SK-N-SH (cell line): ENCODE results near the gene CGN. TPM values are rescaled to one million over a fixed set of nuclear protein-coding genes. Genes with fewer than 3 reads are reported as not detected.

ENCODE experiments used
- CTCF ChIA-PET: fragments of 300-600, 350-600 bp; formaldehyde crosslinking; extraction: SDS; loops from one replicate; lab custom pipeline; 2021; lab: Yijun Ruan, JAX
- POLR2A ChIA-PET: fragments of 350-600 bp; sonication (Branson Sonifier 250); formaldehyde crosslinking; extraction: SDS; loops from one replicate; lab custom pipeline; 2020; ENCODE audit warnings: antibody characterized with exemption, inconsistent platforms; lab: Yijun Ruan, JAX
- DNase-seq: peaks from one replicate; pipeline ENCODE4 v3.0.0; 2012
- H2AFZ ChIP-seq: fragments of 200-600 bp; sonication (generic); 2 replicates; pipeline ENCODE4 v1.8.1; 2016; ENCODE audit warnings: antibody characterized with exemption, mild to moderate bottlenecking, low read depth
- H3F3A ChIP-seq: fragments of 200-600 bp; sonication (generic); replicated peaks from 2 replicates; pipeline ENCODE3; 2016; ENCODE audit warnings: antibody characterized with exemption, mild to moderate bottlenecking; ENCODE audit not compliant: insufficient read depth
- H3K27ac ChIP-seq, 2 experiments: fragments of 200-500 bp in 1 of 2; fragments of 200-600 bp in 1 of 2; sonication (Bioruptor generic) in 1 of 2; sonication (generic), shearing (Covaris generic) in 1 of 2; 2 replicates each; pipeline versions ENCODE4 v1.5.1 to v1.6.1; 2014 to 2016; ENCODE audit warnings: low read depth in 2 of 2, inconsistent platforms in 1 of 2, low read length in 1 of 2, mild to moderate bottlenecking in 1 of 2, mixed read lengths in 1 of 2
- H3K27me3 ChIP-seq: fragments of 200-600 bp; sonication (generic), shearing (Covaris generic); 2 replicates; pipeline ENCODE4 v1.6.1; 2016; ENCODE audit warnings: mixed run types; ENCODE audit not compliant: insufficient read depth
- H3K36me3 ChIP-seq, 2 experiments: fragments of 200-500 bp in 1 of 2; fragments of 200-600 bp in 1 of 2; sonication (Bioruptor generic) in 1 of 2; sonication (generic) in 1 of 2; replicated peaks in 1 of 2; 2 replicates each; pipeline versions ENCODE3 to v1.5.1; 2014 to 2016; ENCODE audit warnings: low read length in 1 of 2, mild to moderate bottlenecking in 1 of 2; ENCODE audit not compliant: insufficient read depth in 2 of 2, control insufficient read depth in 1 of 2
- H3K4me1 ChIP-seq, 2 experiments: fragments of 200-500 bp in 1 of 2; fragments of 200-600 bp in 1 of 2; sonication (Bioruptor generic) in 1 of 2; sonication (generic), shearing (Covaris generic) in 1 of 2; 2 replicates each; pipeline versions ENCODE4 v1.5.1 to v1.6.1; 2014 to 2016; ENCODE audit warnings: low read depth in 1 of 2, low read length in 1 of 2, mixed run types in 1 of 2; ENCODE audit not compliant: insufficient read depth in 2 of 2, control insufficient read depth in 1 of 2
- H3K4me2 ChIP-seq: fragments of 200-600 bp; sonication (generic), shearing (Covaris generic); 2 replicates; pipeline ENCODE4 v1.6.1; 2017; ENCODE audit warnings: mixed run types
- H3K4me3 ChIP-seq, 2 experiments: fragments of 200-500 bp in 1 of 2; fragments of 200-600 bp in 1 of 2; sonication (Bioruptor generic) in 1 of 2; sonication (generic), shearing (Covaris generic) in 1 of 2; 2 replicates each; pipeline versions ENCODE4 v1.5.1 to v1.8.1; 2014 to 2016; ENCODE audit warnings: low read depth in 2 of 2, inconsistent platforms in 1 of 2, low read length in 1 of 2, mild to moderate bottlenecking in 1 of 2, mixed read lengths in 1 of 2, moderate library complexity in 1 of 2
- H3K79me2 ChIP-seq: fragments of 200-600 bp; sonication (generic); 2 replicates; pipeline ENCODE4 v1.8.1; 2017; ENCODE audit warnings: mild to moderate bottlenecking; ENCODE audit not compliant: insufficient read depth
- H3K9ac ChIP-seq: fragments of 200-600 bp; sonication (generic); 2 replicates; pipeline ENCODE4 v1.6.1; 2017; ENCODE audit warnings: mixed run types
- H3K9me2 ChIP-seq: fragments of 200-600 bp; sonication (generic); 2 replicates; pipeline ENCODE4 v1.6.1; 2017; ENCODE audit warnings: mixed run types
- H3K9me3 ChIP-seq: fragments of 200-600 bp; sonication (generic); 2 replicates; pipeline ENCODE4 v1.6.1; 2017; ENCODE audit warnings: mixed run types, mild to moderate bottlenecking, moderate library complexity
- H4K20me1 ChIP-seq: fragments of 200-600 bp; sonication (generic); 2 replicates; pipeline ENCODE4 v1.6.1; 2017; ENCODE audit warnings: mild to moderate bottlenecking, mixed run types; ENCODE audit not compliant: insufficient read depth
- ELF1 ChIP-seq: IDR thresholded peaks from 2 replicates; pipeline ENCODE4 v1.4.0; 2012
- EP300 ChIP-seq, 2 experiments: IDR thresholded peaks; 2 replicates each; pipeline versions ENCODE4 v1.4.0 to v1.6.1; 2012; ENCODE audit warnings: borderline replicate concordance in 1 of 2, low read depth in 1 of 2, low read length in 1 of 2
- FOSL2 ChIP-seq: IDR thresholded peaks from 2 replicates; pipeline ENCODE4 v1.4.0; 2012; ENCODE audit warnings: low read depth, mild to moderate bottlenecking, moderate library complexity, borderline replicate concordance
- FOXJ3 ChIP-seq: sonication (generic); formaldehyde crosslinking; IDR thresholded peaks from 2 replicates; pipeline ENCODE4 v1.5.1; 2020; ENCODE audit warnings: mild to moderate bottlenecking, missing genetic modification reagents
- GABPA ChIP-seq: IDR thresholded peaks from 2 replicates; pipeline ENCODE4 v1.4.0; 2012; ENCODE audit warnings: low read depth, mild to moderate bottlenecking
- GATA2 ChIP-seq: sonication (generic); formaldehyde crosslinking; IDR thresholded peaks from 2 replicates; pipeline ENCODE4 v1.5.0; 2020; ENCODE audit warnings: mild to moderate bottlenecking, missing genetic modification reagents
- MXI1 ChIP-seq: IDR thresholded peaks from 2 replicates; pipeline ENCODE4 v1.6.1; 2012; ENCODE audit warnings: mild to moderate bottlenecking, low read depth, low read length, improper control_type of control experiment
- NFIC ChIP-seq: IDR thresholded peaks from 2 replicates; pipeline ENCODE4 v1.4.0; 2012; ENCODE audit warnings: borderline replicate concordance
- PBX3 ChIP-seq: IDR thresholded peaks from 2 replicates; pipeline ENCODE4; 2012
- RCOR1 ChIP-seq: fragments of 150-350 bp; IDR thresholded peaks from 2 replicates; pipeline ENCODE4 v1.6.1; 2017; ENCODE audit warnings: antibody characterized with exemption, low read length
- RFX5 ChIP-seq: IDR thresholded peaks from 2 replicates; pipeline ENCODE4 v1.6.1; 2012; ENCODE audit warnings: mild to moderate bottlenecking, improper control_type of control experiment, low read length
- SIN3A ChIP-seq: IDR thresholded peaks from 2 replicates; pipeline ENCODE4 v1.6.1; 2012; ENCODE audit warnings: low read depth, mild to moderate bottlenecking, low read length, moderate library complexity, borderline replicate concordance
- TAF1 ChIP-seq: IDR thresholded peaks from 2 replicates; pipeline ENCODE4 v1.6.1; 2012; ENCODE audit warnings: low read depth, mild to moderate bottlenecking, low read length, moderate library complexity, borderline replicate concordance
- USF2 ChIP-seq: fragments of 150-350 bp; IDR thresholded peaks from 2 replicates; pipeline ENCODE4 v1.6.1; 2017; ENCODE audit warnings: antibody characterized with exemption, low read length, low read depth, borderline replicate concordance
- WGBS: methylation state at CpG from one replicate; pipeline ENCODE4 v1.1.6; 2017; ENCODE audit warnings: low lambda C conversion rate; 5-methylcytosine and 5-hydroxymethylcytosine counted together
- polyA plus RNA-seq, 3 experiments: library from polyadenylated mRNA; depleted of rRNA; stranded (reverse); fragments of >200 nt; gene quantifications; 2 replicates each; pipeline ENCODE4 v1.2.3, GENCODE V29; 2012

The CGN gene
- polyA plus RNA-seq, 1 of the 3 experiments (the other 2 are of a cell fraction) = 0.36 TPM

GRCh38 chr1:151516031-151516511 lies 4.9 kb downstream of the CGN start:
- H3K4me2 ChIP-seq = no peak overlapping the region
- no peaks in the 10 kb centered on the region for H3K9me3 ChIP-seq
- peaks cover 11% of the 10 kb centered on the region; the same call in 1 of the 2 replicates for H3K27me3 ChIP-seq
- TF ChIP-seq GATA2 = no peak
- no peak for TF ChIP-seq RCOR1
- no peak for TF ChIP-seq EP300 (IDR thresholded peaks at IDR 0.05; ENCODE audit: borderline replicate concordance in 1 of 2, low read depth in 1 of 2, low read length in 1 of 2)
- TF ChIP-seq USF2 = no peak
- TF ChIP-seq PBX3 = no peak
- no peak for TF ChIP-seq NFIC
- no peak for TF ChIP-seq ELF1
- TF ChIP-seq SIN3A = no peak
- TF ChIP-seq TAF1 = no peak
- TF ChIP-seq GABPA = no peak
- 62% methylated on average over 1 of the region's 1 CpG for WGBS
- POLR2A ChIA-PET = interaction anchor here (0.6 kb wide), 1 partner anchor 12 kb away, joined by 3 read pairs; no protein-coding TSS in a partner anchor
- peaks cover 4 to 32% of the 10 kb centered on the region in 2 experiments; a peak in 1 of 4 replicates for H3K4me1 ChIP-seq
- no peaks in the 10 kb centered on the region for H3K36me3 ChIP-seq
- no peaks in the 10 kb centered on the region for H3K79me2 ChIP-seq
- no peak overlapping the region for H3K9ac ChIP-seq
- H3K4me3 ChIP-seq = no peak overlapping the region
- no peaks in the 10 kb centered on the region for H3K9me2 ChIP-seq
- H3F3A ChIP-seq = no peaks in the 10 kb centered on the region
- CTCF ChIA-PET = interaction anchor here (1.2 kb wide), 1 partner anchor 23 kb away, joined by 3 read pairs; no protein-coding TSS in a partner anchor
- no peak overlapping the region for H2AFZ ChIP-seq
- no peaks in the 10 kb centered on the region for H4K20me1 ChIP-seq
- DNase-seq = no peak
- H3K27ac ChIP-seq = no peak overlapping the region

GRCh38 chr1:151518431-151518830 lies 7.2 kb downstream of the CGN start:
- ChIA-PET POLR2A (interaction anchor here (0.8 kb wide), 1 partner anchor 9 kb away, joined by 3 read pairs; no protein-coding TSS in a partner anchor), CTCF (interaction anchor here (1.7 kb wide), 1 partner anchor 17 kb away, joined by 4 read pairs; no protein-coding TSS in a partner anchor)
- 89% methylated on average over 12 of the region's 12 CpGs for WGBS

More at GRCh38 chr1:151518431-151518830, 7.2 kb downstream of the CGN start:
- no peak overlapping the region for H3K9ac ChIP-seq
- H3K9me2 ChIP-seq = no peaks in the 10 kb centered on the region
- no peaks in the 10 kb centered on the region for H4K20me1 ChIP-seq
- no peaks in the 10 kb centered on the region for H3F3A ChIP-seq
- H3K36me3 ChIP-seq = no peaks in the 10 kb centered on the region
- no peak overlapping the region for H3K4me3 ChIP-seq
- H3K27ac ChIP-seq = no peak overlapping the region
- no peak overlapping the region for H2AFZ ChIP-seq
- H3K4me2 ChIP-seq = no peak overlapping the region
- no peaks in the 10 kb centered on the region for H3K9me3 ChIP-seq
- no peaks in the 10 kb centered on the region; the same call in 1 of the 2 replicates for H3K27me3 ChIP-seq
- H3K79me2 ChIP-seq = no peaks in the 10 kb centered on the region
- no peak for DNase-seq
- TF ChIP-seq FOXJ3 = no peak
- TF ChIP-seq MXI1 = no peak
- TF ChIP-seq RFX5 = no peak
- TF ChIP-seq GABPA = no peak
- no peak for TF ChIP-seq FOSL2
- H3K4me1 ChIP-seq = peaks cover 0 to 12% of the 10 kb centered on the region in 2 experiments; a peak in 1 of 4 replicates
